Measurements from ENCODE around the gene TTYH1. TPM values are rescaled to one million over a fixed set of nuclear protein-coding genes. Genes with fewer than 3 reads are reported as not detected.

TTYH1 gene
- total and polyA plus RNA-seq, 2 of the 8 experiments (the other 6 are each of a cell fraction or from before 2014, with no cell fraction given) = 26.7 to 46.5 TPM

DNA sequence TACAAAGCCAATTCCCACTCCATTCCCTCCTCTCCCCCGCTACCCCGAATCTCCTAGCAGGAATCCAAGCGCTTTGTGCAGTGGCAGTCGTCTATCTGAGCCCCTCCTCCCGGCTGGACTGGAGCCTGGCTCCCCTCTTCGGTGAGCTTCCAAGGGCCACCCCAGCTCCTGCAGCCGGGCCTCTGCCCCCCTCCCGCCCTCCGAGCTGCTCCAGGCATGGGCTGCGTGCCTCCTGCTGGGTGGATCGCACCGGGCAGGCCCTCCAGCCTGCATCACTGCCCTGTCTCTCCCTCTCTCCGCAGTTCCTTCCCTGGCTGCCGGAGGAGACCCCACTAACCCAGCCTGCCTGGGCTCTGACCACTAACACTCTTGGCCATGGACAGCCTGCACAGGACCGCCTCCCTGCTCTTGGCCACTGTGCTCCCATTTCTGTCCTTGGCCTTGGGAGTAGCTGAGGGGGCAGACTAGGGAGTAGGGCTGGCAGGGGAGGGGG lies 20.8 kb downstream of the TTYH1 start:
- ChIA-PET CTCF (ENCODE audit: partially characterized antibody) (interaction anchor here (0.6 to 7.4 kb wide), 7 partner anchors 12 to 1707 kb away, joined by 3 to 109 read pairs (median 10); partner anchors contain the start of gene LENG8), POLR2A (ENCODE audit: partially characterized antibody) (interaction anchor here (0.6 to 13.5 kb wide), 13 partner anchors 9 to 1278 kb away, joined by 3 to 133 read pairs (median 4); partner anchors contain the start of genes LENG8 and TTYH1)
- Histone ChIP-seq H3K27me3 (replicated peaks in 1 of 4; ENCODE audit: control insufficient read depth in 3 of 4, extremely low read depth in 1 of 4, insufficient read depth in 3 of 4, low read length in 3 of 4) (peaks cover 0 to 2% (median 0%) of the 10 kb centered on the region in 4 experiments; a peak in 1 of 7 replicates), H3K14ac (ENCODE audit: insufficient read length) (no peak overlapping the region), H3K56ac (replicated peaks; ENCODE audit: insufficient read length, low read depth, low read length) (no peak overlapping the region), H2BK5ac (ENCODE audit: low read depth, low read length) (peak overlapping the region; percentile 81), H3K36me3 (ENCODE audit: control insufficient read depth in 2 of 4, insufficient read depth in 4 of 4, low read length in 3 of 4) (peaks cover 0 to 6% (median 0%) of the 10 kb centered on the region in 4 experiments; a peak in 1 of 8 replicates), H2BK120ac (replicated peaks; ENCODE audit: low read depth, low read length) (no peak overlapping the region), H3K79me1 (ENCODE audit: low read depth, low read length) (peaks cover 7% of the 10 kb centered on the region; the same call in 1 of the 2 replicates), H3K23ac (ENCODE audit: insufficient read length) (no peak overlapping the region), H2AFZ (ENCODE audit: low read length) (no peak overlapping the region), H3K27ac (ENCODE audit: low read depth, low read length) (no peak overlapping the region), H2BK15ac (ENCODE audit: low read length) (peak overlapping the region; percentile 88; the same call in 1 of the 2 replicates), H3K4ac (replicated peaks; ENCODE audit: insufficient read length, low read depth, low read length) (no peak overlapping the region), H4K8ac (ENCODE audit: extremely low read depth, insufficient read depth, low read length) (no peak overlapping the region; the same call in 1 of the 2 replicates), H3K9me3 (ENCODE audit: insufficient read depth in 2 of 2, low read depth in 1 of 2, low read length in 1 of 2) (no peaks in the 10 kb centered on the region), H3K9ac (replicated peaks in 1 of 4; ENCODE audit: extremely low read depth in 1 of 4, low read depth in 3 of 4, low read length in 3 of 4) (no peak overlapping the region), H2BK20ac (ENCODE audit: low read length) (0 out of 2 replicates have a peak overlapping the region, but pooled peaks have one; percentile 61), H3K4me1 (replicated peaks in 1 of 4; ENCODE audit: control insufficient read depth in 3 of 4, insufficient read depth in 4 of 4, low read length in 3 of 4) (peaks cover 0 to 28% (median 20%) of the 10 kb centered on the region in 4 experiments; a peak in 6 of 7 replicates), H3K79me2 (ENCODE audit: control insufficient read depth in 1 of 2, insufficient read depth in 2 of 2, low read length in 2 of 2) (no peaks in the 10 kb centered on the region), H3K4me2 (ENCODE audit: insufficient read depth in 1 of 2, low read depth in 2 of 2, low read length in 2 of 2) (peak overlapping the region; percentile 11 to 55; a peak in 3 of 4 replicates), H4K20me1 (replicated peaks in 1 of 2; ENCODE audit: control insufficient read depth in 1 of 2, insufficient read depth in 2 of 2, low read length in 2 of 2) (peaks cover 11 to 24% of the 10 kb centered on the region in 2 experiments), H4K5ac (ENCODE audit: insufficient read length, low read depth, low read length) (no peak overlapping the region), H3K23me2 (ENCODE audit: low read depth, low read length) (peaks cover 1% of the 10 kb centered on the region; the same call in 1 of the 2 replicates), H2BK12ac (ENCODE audit: low read depth, low read length) (peak overlapping the region; percentile 84; the same call in 1 of the 2 replicates), H3K18ac (ENCODE audit: extremely low read depth, low read length) (peak overlapping the region; percentile 83; the same call in 1 of the 2 replicates), H3K4me3 (ENCODE audit: extremely low read depth in 1 of 4, insufficient read depth in 2 of 4, low read depth in 3 of 4, low read length in 4 of 4) (peak overlapping the region in 1 of 4 experiments; percentile 20; a peak in 1 of 8 replicates), H2AK5ac (ENCODE audit: low read depth, low read length) (no peak overlapping the region), H4K91ac (replicated peaks; ENCODE audit: insufficient read length, low read length) (peak overlapping the region; percentile 7)
- no peak for FAIRE-seq
- 47% methylated on average over 14 of the region's 15 CpGs; no CpG with 5 or more reads in 1 of the 2 experiments for WGBS, 2 experiments (ENCODE audit: extremely low coverage in 1 of 2, insufficient coverage in 1 of 2, insufficient read length in 1 of 2, insufficient replicate concordance in 2 of 2, low coverage in 1 of 2, low lambda C conversion rate in 2 of 2, missing lambda C conversion rate in 1 of 2)
- peak in 1 of 2 experiments; percentile 61 for DNase-seq (ENCODE audit: low read depth in 1 of 2, low spot score in 2 of 2)
- no peak for TF ChIP-seq POLR2AphosphoS5 (IDR thresholded peaks at IDR 0.05; ENCODE audit: low read depth, low read length)
- TF ChIP-seq ASH2L (IDR thresholded peaks at IDR 0.05; ENCODE audit: low read length) = no peak
- no peak for TF ChIP-seq BCL11A (IDR thresholded peaks at IDR 0.05; ENCODE audit: low read depth in 2 of 2, low read length in 2 of 2)
- TF ChIP-seq, protein P1, sequence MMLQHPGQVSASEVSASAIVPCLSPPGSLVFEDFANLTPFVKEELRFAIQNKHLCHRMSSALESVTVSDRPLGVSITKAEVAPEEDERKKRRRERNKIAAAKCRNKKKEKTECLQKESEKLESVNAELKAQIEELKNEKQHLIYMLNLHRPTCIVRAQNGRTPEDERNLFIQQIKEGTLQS (IDR thresholded peaks at IDR 0.05; ENCODE audit: insufficient read depth, low read depth, low read length) = no peak
- no peak for TF ChIP-seq MAFK (IDR thresholded peaks at IDR 0.05; ENCODE audit: low read depth, low read length)
- no peak for TF ChIP-seq JUN (IDR thresholded peaks at IDR 0.05; ENCODE audit: low read depth, low read length)
- TF ChIP-seq SUZ12 (IDR thresholded peaks at IDR 0.05; ENCODE audit: low read length) = no peak
- no peak for TF ChIP-seq EGR1 (IDR thresholded peaks at IDR 0.05; ENCODE audit: borderline replicate concordance, low read depth, low read length)
- no peak for TF ChIP-seq KDM5A (IDR thresholded peaks at IDR 0.05; ENCODE audit: low read length)
- no peak for TF ChIP-seq GABPA (IDR thresholded peaks at IDR 0.05; ENCODE audit: borderline replicate concordance, insufficient read depth, low read length)
- TF ChIP-seq BACH1 (IDR thresholded peaks at IDR 0.05; ENCODE audit: low read length) = no peak
- no peak for TF ChIP-seq KDM1A (IDR thresholded peaks at IDR 0.05; ENCODE audit: borderline replicate concordance, low read length)

Measured in H1 (cell line).